ENCODE data around the gene RALGAPA2.

DNA sequence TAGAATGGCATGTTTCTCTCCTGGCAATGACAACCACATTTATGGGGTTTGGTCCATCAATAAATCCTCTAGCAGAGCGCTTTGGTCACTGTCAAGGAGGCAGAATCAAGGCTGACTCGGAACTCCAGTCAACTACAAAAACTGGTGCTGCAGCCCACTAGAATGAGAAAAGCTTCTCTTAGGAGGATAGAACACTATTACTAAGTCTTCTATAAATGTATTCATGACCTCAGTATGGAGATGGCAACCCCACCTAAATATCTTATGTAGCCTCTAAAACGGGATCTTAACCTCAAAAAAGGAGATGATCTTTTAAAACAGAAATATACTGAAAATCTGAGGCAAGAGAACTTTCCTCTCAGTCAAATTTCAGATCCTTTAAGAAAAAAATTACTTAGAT is 68.5 kb downstream of the RALGAPA2 start:
- TF ChIP-seq CTCF (IDR thresholded peaks at IDR 0.05): no peak
- no peak for TF ChIP-seq POLR2A (IDR thresholded peaks at IDR 0.05)
